GM18951 (cell line): ENCODE data around the gene IGSF8.
"Not testable (repeated sequence)": the region's sequence is repeated elsewhere in the genome, so short reads cannot be mapped to it uniquely, and the experiment has no call there.

ENCODE experiments used
- POLR2A ChIP-seq: IDR thresholded peaks from 4 replicates; pipeline ENCODE4 v1.6.1; 2011; ENCODE audit warnings: mild to moderate bottlenecking; ENCODE audit not compliant: insufficient read length, insufficient read depth; ENCODE audit errors: extremely low read depth
- in situ Hi-C: fragments of 300-500 bp; cut with MboI; formaldehyde crosslinking; loops from one replicate; pipeline ENCODE4 v1.12.0; 2022; ENCODE audit warnings: low sequenced_read_pairs, mixed read lengths, inconsistent platforms; ENCODE audit not compliant: unreplicated experiment

IGSF8 gene

GRCh38 chr1:160131803-160132565 lies 33.6 kb upstream of the IGSF8 start:
- in situ Hi-C loops: no loop called here
- TF ChIP-seq POLR2A: no peak

- in situ Hi-C loops: no loop called here
- TF ChIP-seq POLR2A: no peak
Measured at GRCh38 chr1:160130939-160131338, 32.5 kb upstream of the IGSF8 start.

GRCh38 chr1:160130486-160130885 lies 32.1 kb upstream of the IGSF8 start:
- in situ Hi-C loops: no loop called here
- no peak for TF ChIP-seq POLR2A

- in situ Hi-C loops: no loop called here
- no peak for TF ChIP-seq POLR2A
Measured at GRCh38 chr1:160129966-160130365, 31.5 kb upstream of the IGSF8 start.

- TF ChIP-seq POLR2A: no peak
- in situ Hi-C loops: no loop called here
Measured at GRCh38 chr1:160129558-160129957, 31.1 kb upstream of the IGSF8 start.

GRCh38 chr1:160129046-160129445 lies 30.6 kb upstream of the IGSF8 start:
- in situ Hi-C loops: no loop called here
- TF ChIP-seq POLR2A: no peak

- in situ Hi-C loops: no loop called here
Measured at GRCh38 chr1:160128636-160129035, 30.2 kb upstream of the IGSF8 start.

GRCh38 chr1:160127865-160128523 lies 29.6 kb upstream of the IGSF8 start:
- TF ChIP-seq POLR2A: no peak
- in situ Hi-C loops: no loop called here

More at GRCh38 chr1:160128636-160129035, 30.2 kb upstream of the IGSF8 start:
- no peak for TF ChIP-seq POLR2A

GRCh38 chr1:160127381-160127780 lies 29.0 kb upstream of the IGSF8 start:
- in situ Hi-C loops: no loop called here
- no peak for TF ChIP-seq POLR2A

- in situ Hi-C loops: not testable (repeated sequence)
Measured at GRCh38 chr1:160126342-160126741, 27.9 kb upstream of the IGSF8 start.

GRCh38 chr1:160125746-160126145 lies 27.3 kb upstream of the IGSF8 start:
- no peak for TF ChIP-seq POLR2A
- in situ Hi-C loops: no loop called here

- TF ChIP-seq POLR2A: no peak
Measured at GRCh38 chr1:160124705-160125478, 26.5 kb upstream of the IGSF8 start.

GRCh38 chr1:160123726-160124125 lies 25.3 kb upstream of the IGSF8 start:
- in situ Hi-C loops: no loop called here
- no peak for TF ChIP-seq POLR2A

More at GRCh38 chr1:160124705-160125478, 26.5 kb upstream of the IGSF8 start:
- in situ Hi-C loops: no loop called here
